Activated T-helper 1 cell treated with anti-CD3 and anti-CD28 coated beads, Interleukin-12 subunit alpha, Interleukin-12 subunit beta, Interleukin-2, Interleukin-4 antibody, amounts not matched to agents 30 ng/mL and 10 ng/mL and 1 ng/mL, durations not matched to agents 14 hours and 24 hours and 36 hours (primary cell): Measurements from ENCODE around the gene RAB20. TPM values are rescaled to one million over a fixed set of nuclear protein-coding genes. Genes with fewer than 3 reads are reported as not detected.

Experiments used
- DNase-seq: peaks from one replicate; pipeline ENCODE4 v3.0.0; 2021; ENCODE audit warnings: low spot score
- H3K27ac Mint-ChIP-seq: one replicate; pipeline ENCODE4 v1.8.0; 2021; ENCODE audit warnings: mild to moderate bottlenecking, mixed read lengths
- H3K27me3 Mint-ChIP-seq: one replicate; pipeline ENCODE4 v1.8.0; 2022; ENCODE audit warnings: mild to moderate bottlenecking, moderate library complexity, mixed read lengths; ENCODE audit not compliant: insufficient read depth
- H3K36me3 Mint-ChIP-seq: one replicate; pipeline ENCODE4 v1.8.0; 2021; ENCODE audit warnings: low read depth, mixed read lengths
- H3K4me1 Mint-ChIP-seq: one replicate; pipeline ENCODE4 v1.8.0; 2021; ENCODE audit warnings: low read depth, mixed read lengths
- H3K4me3 Mint-ChIP-seq: one replicate; pipeline ENCODE4 v1.8.0; 2021; ENCODE audit warnings: mild to moderate bottlenecking, moderate library complexity, mixed read lengths
- H3K9me3 Mint-ChIP-seq: one replicate; pipeline ENCODE4 v1.8.0; 2021; ENCODE audit warnings: mixed read lengths
- intact Hi-C: fragments of 100-400 bp; cut with micrococcal nuclease; formaldehyde crosslinking; loops from one replicate; pipeline ENCODE4 v1.15.1; 2024
- total RNA-seq: library from RNA; stranded (reverse); gene quantifications from 2 replicates; pipeline ENCODE4 v1.2.3, GENCODE V29; 2022

RAB20 gene
- total RNA-seq, 1 donor from 2014 or later = 1.5 TPM

GRCh38 chr13:110518226-110518525 is 43.3 kb downstream of the RAB20 start:
- no peaks in the 10 kb centered on the region for H3K36me3 Mint-ChIP-seq
- no peak overlapping the region for H3K4me3 Mint-ChIP-seq
- no peaks in the 10 kb centered on the region for H3K9me3 Mint-ChIP-seq
- peaks cover 9% of the 10 kb centered on the region for H3K4me1 Mint-ChIP-seq
- no peak for DNase-seq
- H3K27me3 Mint-ChIP-seq = peaks cover 2% of the 10 kb centered on the region
- H3K27ac Mint-ChIP-seq = no peak overlapping the region
- intact Hi-C loops = no loop called here

GRCh38 chr13:110517505-110518225 is 43.9 kb downstream of the RAB20 start:
- intact Hi-C loops = no loop called here
- no peaks in the 10 kb centered on the region for H3K36me3 Mint-ChIP-seq
- no peak for DNase-seq
- peaks cover 9% of the 10 kb centered on the region for H3K4me1 Mint-ChIP-seq
- peaks cover 2% of the 10 kb centered on the region for H3K27me3 Mint-ChIP-seq
- no peak overlapping the region for H3K27ac Mint-ChIP-seq
- H3K9me3 Mint-ChIP-seq = no peaks in the 10 kb centered on the region
- no peak overlapping the region for H3K4me3 Mint-ChIP-seq

- peaks cover 2% of the 10 kb centered on the region for H3K27me3 Mint-ChIP-seq
- no peak overlapping the region for H3K27ac Mint-ChIP-seq
- DNase-seq = no peak
- H3K4me3 Mint-ChIP-seq = no peak overlapping the region
- H3K36me3 Mint-ChIP-seq = no peaks in the 10 kb centered on the region
- peaks cover 9% of the 10 kb centered on the region for H3K4me1 Mint-ChIP-seq
- H3K9me3 Mint-ChIP-seq = no peaks in the 10 kb centered on the region
- intact Hi-C loops = no loop called here
These were observed 45.0 kb downstream of the RAB20 start for GRCh38 chr13:110516500-110516899.

- no peak overlapping the region for H3K27ac Mint-ChIP-seq
- H3K27me3 Mint-ChIP-seq = peaks cover 4% of the 10 kb centered on the region
- no peaks in the 10 kb centered on the region for H3K9me3 Mint-ChIP-seq
- no peak overlapping the region for H3K4me3 Mint-ChIP-seq
- no peak for DNase-seq
- intact Hi-C loops = no loop called here
- peaks cover 9% of the 10 kb centered on the region for H3K4me1 Mint-ChIP-seq
- no peaks in the 10 kb centered on the region for H3K36me3 Mint-ChIP-seq
These were observed 49.3 kb downstream of the RAB20 start for GRCh38 chr13:110512198-110512740.

- no peak overlapping the region for H3K4me3 Mint-ChIP-seq
- H3K27me3 Mint-ChIP-seq = peaks cover 4% of the 10 kb centered on the region
- H3K4me1 Mint-ChIP-seq = peaks cover 9% of the 10 kb centered on the region
- H3K27ac Mint-ChIP-seq = no peak overlapping the region
- H3K9me3 Mint-ChIP-seq = no peaks in the 10 kb centered on the region
- intact Hi-C loops = no loop called here
- no peak for DNase-seq
- H3K36me3 Mint-ChIP-seq = no peaks in the 10 kb centered on the region
These were observed 49.9 kb downstream of the RAB20 start for GRCh38 chr13:110511509-110512181.

GRCh38 chr13:110509971-110510786 is 51.3 kb downstream of the RAB20 start:
- DNase-seq = no peak
- peaks cover 5% of the 10 kb centered on the region for H3K4me1 Mint-ChIP-seq
- no peaks in the 10 kb centered on the region for H3K9me3 Mint-ChIP-seq
- H3K27ac Mint-ChIP-seq = no peak overlapping the region
- H3K4me3 Mint-ChIP-seq = no peak overlapping the region
- H3K36me3 Mint-ChIP-seq = no peaks in the 10 kb centered on the region
- peaks cover 3% of the 10 kb centered on the region for H3K27me3 Mint-ChIP-seq
- intact Hi-C loops = no loop called here

- Mint-ChIP-seq H3K27ac (no peak overlapping the region), H3K4me1 (no peaks in the 10 kb centered on the region), H3K9me3 (no peaks in the 10 kb centered on the region), H3K36me3 (no peaks in the 10 kb centered on the region), H3K27me3 (peaks cover 2% of the 10 kb centered on the region), H3K4me3 (no peak overlapping the region)
- intact Hi-C loops = no loop called here
- no peak for DNase-seq
These were observed 52.0 kb downstream of the RAB20 start for GRCh38 chr13:110509478-110509926.

GRCh38 chr13:110507678-110508381 is 53.7 kb downstream of the RAB20 start:
- Mint-ChIP-seq H3K27ac (no peak overlapping the region), H3K4me1 (no peaks in the 10 kb centered on the region), H3K9me3 (no peaks in the 10 kb centered on the region), H3K4me3 (no peak overlapping the region), H3K36me3 (no peaks in the 10 kb centered on the region), H3K27me3 (peaks cover 2% of the 10 kb centered on the region)
- DNase-seq = no peak
- intact Hi-C loops = no loop called here

GRCh38 chr13:110506859-110507566 is 54.5 kb downstream of the RAB20 start:
- intact Hi-C loops = no loop called here
- no peaks in the 10 kb centered on the region for H3K36me3 Mint-ChIP-seq
- no peaks in the 10 kb centered on the region for H3K9me3 Mint-ChIP-seq
- no peak for DNase-seq
- H3K27ac Mint-ChIP-seq = no peak overlapping the region
- H3K4me3 Mint-ChIP-seq = no peak overlapping the region
- peaks cover 2% of the 10 kb centered on the region for H3K27me3 Mint-ChIP-seq
- no peaks in the 10 kb centered on the region for H3K4me1 Mint-ChIP-seq

GRCh38 chr13:110506396-110506795 is 55.1 kb downstream of the RAB20 start:
- Mint-ChIP-seq H3K4me1 (no peaks in the 10 kb centered on the region), H3K9me3 (no peaks in the 10 kb centered on the region), H3K27me3 (peaks cover 2% of the 10 kb centered on the region), H3K27ac (no peak overlapping the region), H3K4me3 (no peak overlapping the region), H3K36me3 (no peaks in the 10 kb centered on the region)
- no peak for DNase-seq
- intact Hi-C loops = no loop called here

GRCh38 chr13:110505594-110505993 is 55.9 kb downstream of the RAB20 start:
- intact Hi-C loops = no loop called here
- no peak overlapping the region for H3K27ac Mint-ChIP-seq
- peaks cover 2% of the 10 kb centered on the region for H3K27me3 Mint-ChIP-seq
- H3K4me3 Mint-ChIP-seq = no peak overlapping the region
- H3K9me3 Mint-ChIP-seq = no peaks in the 10 kb centered on the region
- no peaks in the 10 kb centered on the region for H3K4me1 Mint-ChIP-seq
- DNase-seq = no peak
- H3K36me3 Mint-ChIP-seq = no peaks in the 10 kb centered on the region

GRCh38 chr13:110503979-110504499 is 57.5 kb downstream of the RAB20 start:
- Mint-ChIP-seq H3K27ac (no peak overlapping the region), H3K27me3 (peaks cover 6% of the 10 kb centered on the region), H3K9me3 (no peaks in the 10 kb centered on the region), H3K4me3 (no peak overlapping the region), H3K36me3 (no peaks in the 10 kb centered on the region), H3K4me1 (no peaks in the 10 kb centered on the region)
- no peak for DNase-seq
- intact Hi-C loops = no loop called here
